Head of caudate nucleus (tissue), 42 donors: ENCODE data around the gene GXYLT2.
A peak's percentile ranks its signal among the peaks of the same experiment; 100 is the strongest.

ENCODE experiments used
- DNase-seq, 42 donors: peaks; one replicate each; pipeline versions ENCODE4 v3.0.0 to v3.0.0-alpha.2; 2020 to 2021; ENCODE audit warnings: mixed read lengths in 7 of 42
- intact Hi-C: fragments of 100-400 bp; cut with DNase I; formaldehyde crosslinking; loops from one replicate; pipeline ENCODE4 v1.15.0; 2022

Gene GXYLT2

DNA sequence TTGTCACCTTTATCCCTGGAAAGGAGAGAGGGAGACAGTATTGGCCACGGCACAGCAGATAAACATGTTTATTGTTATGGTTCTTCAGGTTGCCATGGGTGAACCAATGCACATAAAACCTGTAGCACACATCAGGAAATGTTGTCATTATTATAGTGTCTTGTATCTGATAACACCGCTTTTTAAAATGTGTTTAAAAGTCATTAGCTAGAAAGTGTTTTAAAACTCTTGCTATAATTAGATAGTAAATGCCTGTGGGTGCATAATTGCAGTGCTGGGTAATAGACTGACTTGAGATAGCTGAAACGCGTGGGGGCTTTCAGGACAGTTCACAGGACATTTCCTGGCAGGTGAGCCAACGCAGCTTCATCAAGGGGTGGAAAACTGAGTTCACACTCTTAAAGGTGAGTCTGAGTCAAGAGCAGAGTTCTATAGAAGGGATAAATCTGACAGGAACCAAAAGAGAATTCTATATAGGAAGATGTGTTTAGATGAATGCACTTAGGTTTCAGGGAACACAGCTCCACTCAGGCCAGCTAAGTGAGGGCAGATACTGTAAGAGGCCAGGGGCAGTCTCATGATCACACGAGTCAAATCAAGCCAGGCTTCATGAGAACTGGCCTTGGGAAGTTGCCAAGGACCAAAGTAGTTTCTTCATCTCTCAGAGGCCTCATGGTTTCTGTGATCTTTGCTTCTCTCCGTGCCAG, 73.1 kb downstream of the GXYLT2 start:
- peak in 23 of 42 donors; percentile 14 to 78 (median 32) for DNase-seq
- intact Hi-C loops: no loop called here

- DNase-seq: no peak
- intact Hi-C loops: no loop called here
These were observed 73.9 kb downstream of the GXYLT2 start for GRCh38 chr3:72961752-72962151.

DNA sequence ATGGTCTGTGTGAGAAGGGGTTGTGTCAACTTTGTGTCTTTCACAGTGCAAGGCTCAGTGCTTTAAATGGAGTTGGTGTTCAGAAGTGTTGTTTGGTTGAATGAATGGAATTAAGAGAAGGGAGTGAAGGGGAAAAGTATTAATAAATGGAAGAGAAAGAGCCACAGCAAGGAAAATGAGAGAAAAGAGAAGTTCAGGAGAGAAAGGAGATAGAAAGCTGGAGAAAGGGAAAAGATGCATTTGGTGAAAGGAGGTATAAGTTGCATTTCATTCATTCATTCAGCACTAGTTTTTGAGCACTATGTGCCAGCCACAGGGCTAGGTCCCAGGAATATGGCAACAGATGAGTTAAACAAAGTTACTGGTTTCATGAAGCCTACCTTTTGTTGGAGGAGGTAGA, 74.5 kb downstream of the GXYLT2 start:
- DNase-seq: no peak
- intact Hi-C loops: no loop called here

DNA sequence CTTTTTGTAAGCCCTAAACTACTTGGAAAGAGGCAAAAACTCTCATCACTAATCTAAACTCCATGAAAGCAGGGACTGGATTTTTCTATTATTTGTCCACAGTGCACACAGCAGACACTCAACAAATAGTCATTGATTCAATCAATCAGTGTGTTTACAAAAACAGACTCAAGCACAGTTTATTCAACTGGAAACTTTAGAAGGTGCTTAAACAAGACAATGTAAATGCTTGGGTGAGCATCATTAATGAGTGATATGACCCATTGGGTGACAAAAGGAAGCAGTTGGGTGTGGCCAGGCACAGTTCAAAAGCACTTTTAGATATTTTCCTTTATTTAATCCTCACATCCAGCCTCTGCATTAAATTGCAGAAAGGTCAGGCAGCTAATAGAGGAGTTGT, 76.8 kb downstream of the GXYLT2 start:
- no peak for DNase-seq
- intact Hi-C loops: no loop called here

- DNase-seq: no peak
- intact Hi-C loops: no loop called here
These were observed 80.4 kb downstream of the GXYLT2 start for GRCh38 chr3:72968266-72968664.

DNA sequence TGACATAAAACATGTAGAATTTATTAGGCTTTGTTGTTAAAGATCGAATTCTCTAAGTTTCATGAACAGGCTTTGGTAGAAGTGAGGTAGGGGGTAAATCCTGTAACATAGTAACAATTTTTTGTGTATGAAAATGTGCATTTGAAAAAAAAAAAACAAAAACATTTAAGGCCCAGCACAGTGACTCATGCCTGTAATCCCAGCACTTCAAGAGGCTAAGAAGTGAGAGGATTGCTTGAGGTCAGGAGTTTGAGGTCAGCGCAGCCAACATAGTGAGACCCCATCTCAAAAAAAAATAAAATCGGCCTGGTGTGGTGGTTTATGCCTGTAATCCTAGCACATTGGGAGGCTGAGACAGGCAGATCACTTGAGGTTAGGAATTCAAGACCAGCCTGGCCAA, 81.9 kb downstream of the GXYLT2 start:
- intact Hi-C loops: no loop called here
- no peak for DNase-seq

GRCh38 chr3:72970942-72971341, 83.1 kb downstream of the GXYLT2 start:
- intact Hi-C loops: no loop called here
- no peak for DNase-seq

GRCh38 chr3:72972706-72973030, 84.8 kb downstream of the GXYLT2 start:
- DNase-seq: peak in 1 of 42 donors; percentile 8
- intact Hi-C loops: no loop called here

GRCh38 chr3:72973031-72973723, 85.3 kb downstream of the GXYLT2 start:
- intact Hi-C loops: no loop called here
- DNase-seq: peak in 1 of 42 donors; percentile 13

- no peak for DNase-seq
- intact Hi-C loops: no loop called here
These were observed 85.9 kb downstream of the GXYLT2 start for GRCh38 chr3:72973786-72974185.

DNA sequence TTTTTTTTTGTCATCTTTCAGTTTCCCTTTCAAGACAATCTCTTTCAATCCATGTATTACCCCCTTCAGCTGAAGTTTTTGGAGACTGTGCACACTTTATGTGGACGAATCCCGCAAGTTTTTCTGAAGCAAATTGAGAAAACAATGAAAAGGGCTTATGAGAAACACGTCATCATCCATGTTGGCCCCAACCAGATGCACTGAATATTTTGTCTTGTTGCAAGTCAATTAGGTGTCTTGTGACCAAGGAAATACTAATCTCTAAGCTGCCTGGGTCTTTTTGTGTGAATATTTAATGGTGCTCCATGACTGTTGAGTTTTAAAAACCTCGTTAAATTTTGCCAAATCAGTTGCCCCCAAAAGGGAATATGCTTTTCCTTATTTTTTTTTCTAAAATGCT, 87.1 kb downstream of the GXYLT2 start:
- no peak for DNase-seq
- intact Hi-C loops: no loop called here

DNA sequence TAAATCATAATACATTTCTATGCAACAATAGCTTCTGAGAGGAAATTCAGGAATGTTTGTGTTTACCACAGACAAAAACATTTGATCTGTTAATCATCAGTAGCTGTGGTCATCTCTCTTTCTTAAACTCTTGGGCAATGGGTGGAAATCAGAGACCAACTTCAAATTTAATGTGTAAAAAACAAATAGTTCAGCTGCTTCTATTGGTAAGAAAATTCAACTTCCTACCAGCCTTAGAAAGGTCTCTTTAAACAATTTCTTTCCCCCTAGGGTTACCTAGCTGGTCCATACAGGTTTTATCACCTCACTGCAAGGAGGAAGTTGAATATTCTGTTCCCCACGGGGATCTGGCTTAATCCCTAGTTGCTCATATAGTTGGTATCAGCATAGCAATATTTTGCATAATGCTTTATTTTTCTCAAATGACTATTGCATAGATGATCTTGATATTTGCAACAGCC, 88.5 kb downstream of the GXYLT2 start:
- DNase-seq: no peak

DNA sequence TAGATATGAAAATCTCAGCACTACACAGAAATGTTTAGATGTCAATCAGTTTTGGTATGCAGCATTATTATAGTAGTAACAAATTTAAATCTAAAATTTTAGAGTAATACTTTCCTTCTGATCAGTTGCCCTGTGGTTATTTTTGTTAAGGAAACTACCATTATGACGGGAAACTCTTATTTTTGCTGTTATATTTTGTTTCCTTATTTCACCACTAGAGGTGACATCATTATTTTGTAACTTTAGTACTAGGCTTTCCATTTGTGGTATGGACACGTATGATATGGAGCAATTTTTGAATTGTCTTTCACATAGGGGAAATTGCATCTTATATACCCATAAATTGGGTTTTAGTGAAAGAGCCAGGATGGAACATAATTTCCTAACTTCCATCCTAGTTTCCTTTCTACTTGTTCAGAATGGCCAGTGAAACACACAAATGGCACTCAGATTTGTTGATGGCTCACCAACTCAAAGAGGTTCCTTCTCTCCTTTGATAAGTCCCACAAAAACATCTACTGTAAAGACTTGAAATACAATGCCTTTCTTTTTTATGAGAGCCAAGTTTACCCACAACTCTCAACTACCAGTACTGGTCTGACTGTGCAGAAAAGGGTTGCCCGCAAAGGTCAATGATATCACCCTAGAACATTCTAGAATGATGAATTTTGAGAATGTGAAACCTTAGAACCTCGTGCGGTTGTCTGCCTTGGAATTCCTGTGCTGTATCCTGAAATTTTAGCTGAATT, 89.4 kb downstream of the GXYLT2 start:
- peak in 1 of 42 donors; percentile 7 for DNase-seq
- intact Hi-C loops: no loop called here

More for the DNA sequence above, 88.5 kb downstream of the GXYLT2 start:
- intact Hi-C loops: no loop called here

DNA sequence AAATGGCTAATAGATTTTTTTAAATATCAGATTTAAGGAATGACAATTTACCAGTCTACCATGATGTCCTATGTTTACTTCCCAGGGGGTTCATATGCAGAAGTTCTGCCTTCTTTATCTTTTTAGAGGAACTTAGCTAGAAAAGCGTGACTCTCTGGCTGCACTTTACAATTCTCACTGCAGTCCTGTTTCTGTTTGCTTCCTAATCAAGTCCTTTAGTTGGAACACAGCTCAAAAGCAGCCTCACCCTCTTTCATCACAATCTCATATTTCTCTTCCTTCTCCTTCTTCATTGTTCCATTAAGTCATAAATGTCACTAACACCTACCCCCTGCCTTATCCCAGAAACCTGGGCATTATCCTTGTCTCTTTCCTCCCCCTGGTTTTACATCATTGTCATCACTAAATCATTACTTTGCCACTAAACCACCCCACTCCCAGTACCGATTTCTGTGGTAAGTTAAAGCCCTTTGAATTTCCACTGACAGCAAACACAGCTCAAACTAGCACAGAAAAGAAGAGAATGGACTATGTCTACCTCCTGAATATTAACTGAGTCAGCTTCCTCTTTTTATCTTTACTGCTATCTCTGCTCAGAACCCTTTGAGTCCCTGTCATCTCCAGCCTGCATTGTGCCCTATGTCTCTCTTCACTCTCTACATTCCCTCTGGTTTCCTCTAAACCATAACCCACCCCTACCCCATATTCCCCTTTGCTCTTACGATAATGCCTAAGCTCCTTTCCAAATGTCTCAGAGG, 94.9 kb downstream of the GXYLT2 start:
- DNase-seq: peak in 2 of 42 donors; percentile 0 to 20
- intact Hi-C loops: no loop called here

- no peak for DNase-seq
- intact Hi-C loops: no loop called here
These were observed 97.7 kb downstream of the GXYLT2 start for GRCh38 chr3:72985576-72985975.

DNA sequence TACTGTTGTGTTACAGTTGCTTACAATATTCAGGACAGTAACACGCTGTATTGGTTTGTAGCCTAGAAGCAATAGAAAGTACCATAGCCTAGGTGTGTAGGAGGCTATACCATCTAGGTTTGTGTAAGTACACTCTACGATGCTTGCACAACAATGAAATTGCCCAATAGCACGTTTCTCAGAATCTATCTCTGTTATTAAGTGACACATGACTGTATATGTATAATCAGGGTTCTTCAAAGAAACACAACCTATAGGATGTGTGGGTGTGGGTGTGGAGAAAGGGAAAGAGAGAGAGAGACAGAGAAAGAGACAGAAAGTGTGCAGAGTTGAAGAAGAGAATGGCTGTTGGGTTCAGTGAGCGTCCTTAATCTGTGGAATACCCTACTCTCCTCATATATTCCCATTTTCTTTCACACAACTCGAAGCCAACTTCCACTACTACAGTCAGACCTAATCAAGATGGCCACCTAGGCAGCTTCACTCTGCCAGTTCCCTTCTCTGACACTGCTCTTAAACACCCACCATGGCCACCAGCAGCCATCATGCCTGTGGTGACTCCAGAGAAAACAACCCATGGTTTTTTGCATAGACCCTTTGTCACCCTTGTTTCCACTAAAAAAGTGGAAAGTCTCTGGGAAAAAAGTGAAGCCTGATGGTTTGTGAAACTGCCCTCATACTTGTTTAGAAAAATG, 103.0 kb downstream of the GXYLT2 start:
- intact Hi-C loops: loop anchor here (10.0 kb wide), 1 partner anchor 64 kb away; no protein-coding TSS in a partner anchor
- no peak for DNase-seq

DNA sequence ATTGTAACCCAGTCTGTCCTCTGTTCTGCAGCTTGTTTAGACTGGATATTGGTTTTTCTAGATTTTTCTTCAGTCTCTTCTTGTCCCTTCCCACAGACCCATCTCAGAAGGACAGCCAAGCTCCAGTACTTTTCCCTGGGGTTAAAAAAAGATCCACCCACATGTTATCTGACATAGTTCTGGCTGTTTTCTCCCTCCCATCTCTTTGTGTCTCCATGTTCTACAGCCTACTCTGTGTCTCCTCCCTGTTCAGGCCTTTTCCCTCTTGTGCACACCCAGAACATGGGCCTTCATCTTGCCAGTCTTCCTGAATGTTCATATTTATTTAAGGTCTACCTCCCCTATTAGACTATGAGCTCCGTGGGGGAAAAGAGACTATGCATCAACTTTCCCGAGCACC, 103.7 kb downstream of the GXYLT2 start:
- intact Hi-C loops: loop anchor here (10.0 kb wide), 1 partner anchor 63 kb away; no protein-coding TSS in a partner anchor
- peak in 4 of 42 donors; percentile 15 to 55 (median 34) for DNase-seq

- intact Hi-C loops: loop anchor here (10.0 kb wide), 1 partner anchor 61 kb away; no protein-coding TSS in a partner anchor
- DNase-seq: no peak
These were observed 105.5 kb downstream of the GXYLT2 start for GRCh38 chr3:72993391-72993790.

DNA sequence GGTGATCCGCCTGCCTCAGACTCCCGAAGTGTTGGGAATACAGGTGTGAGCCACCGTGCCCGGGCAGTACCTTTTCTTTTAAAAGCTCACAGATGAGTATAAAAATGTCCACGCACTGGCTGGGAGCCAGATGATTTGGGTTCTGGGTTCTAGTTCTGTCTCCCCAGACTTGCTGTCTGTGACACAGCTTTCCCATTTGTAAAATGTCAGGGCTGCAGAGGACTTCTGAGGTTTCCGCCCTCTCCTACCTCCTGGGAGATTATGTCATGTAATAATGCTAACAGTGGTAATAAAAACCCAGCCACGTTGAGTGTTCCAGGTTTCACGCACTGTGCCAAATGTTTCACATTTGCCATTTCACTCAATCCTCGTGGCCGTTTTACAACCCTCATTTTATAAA, 107.5 kb downstream of the GXYLT2 start:
- intact Hi-C loops: loop anchor here (5.0 to 10.0 kb wide), 2 partner anchors 58 to 59 kb away; no protein-coding TSS in a partner anchor
- peak in 3 of 42 donors; percentile 7 to 23 (median 12) for DNase-seq
